ENCODE data around the gene CYP24A1. TPM values are rescaled to one million over a fixed set of nuclear protein-coding genes. Genes with fewer than 3 reads are reported as not detected.
A peak's percentile ranks its signal among the peaks of the same experiment; 100 is the strongest.

CYP24A1 gene
- total RNA-seq, 4 donors from 2014 or later = not detected

DNA sequence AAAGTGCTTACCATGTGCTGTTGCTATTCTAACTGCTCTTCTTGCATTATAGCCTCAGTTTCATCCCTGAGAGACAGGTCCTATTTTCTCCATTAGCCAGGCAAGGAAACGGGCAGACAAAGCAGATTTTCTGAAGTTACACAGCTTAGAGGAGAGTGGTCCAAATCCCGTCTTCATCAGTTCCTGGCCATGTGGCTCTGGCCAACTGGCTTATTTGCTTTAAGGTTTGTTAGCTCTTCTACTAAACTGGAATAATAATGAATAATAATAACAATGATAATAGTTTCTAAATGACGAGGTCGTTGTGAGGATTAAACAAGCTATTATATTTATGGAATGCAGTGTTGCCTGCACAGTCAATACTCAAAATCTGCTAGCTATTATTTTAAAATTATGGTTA lies 67.6 kb downstream of the CYP24A1 start:
- H3K9me3 ChIP-seq = no peaks in the 10 kb centered on the region
- H3K4me1 ChIP-seq = peaks cover 0 to 36% (median 5%) of the 10 kb centered on the region in 4 donors
- no peak overlapping the region for H3K27ac ChIP-seq
- H3K27me3 ChIP-seq = no peaks in the 10 kb centered on the region
- intact Hi-C loops (cut with DNase I; ENCODE audit: low total_unique reads) (no loop called here), in situ Hi-C loops (cut with MboI; ENCODE audit: low pct_ligation_motif_present in 1 of 4, low pct_unique_long_range_greater_than_20kb in 1 of 4, low sequenced_read_pairs in 3 of 4) (loop anchor here in 3 of 4 donors (10.0 to 25.0 kb wide), 2 partner anchors 99 to 531 kb away; partner anchors contain the start of gene PFDN4 (in 1 of the 3))
- no peak for DNase-seq
- H3K36me3 ChIP-seq = no peaks in the 10 kb centered on the region
- H3K4me3 ChIP-seq = no peak overlapping the region
- WGBS, 2 donors (ENCODE audit: low coverage in 1 of 2) = 58 to 63% methylated on average over 4 of the region's 4 CpGs
- TF ChIP-seq EP300 (IDR thresholded peaks at IDR 0.05; ENCODE audit: low read depth) (no peak), POLR2A (IDR thresholded peaks at IDR 0.05) (no peak), POLR2AphosphoS5 (IDR thresholded peaks at IDR 0.05) (no peak)
- TF ChIP-seq, protein P1, sequence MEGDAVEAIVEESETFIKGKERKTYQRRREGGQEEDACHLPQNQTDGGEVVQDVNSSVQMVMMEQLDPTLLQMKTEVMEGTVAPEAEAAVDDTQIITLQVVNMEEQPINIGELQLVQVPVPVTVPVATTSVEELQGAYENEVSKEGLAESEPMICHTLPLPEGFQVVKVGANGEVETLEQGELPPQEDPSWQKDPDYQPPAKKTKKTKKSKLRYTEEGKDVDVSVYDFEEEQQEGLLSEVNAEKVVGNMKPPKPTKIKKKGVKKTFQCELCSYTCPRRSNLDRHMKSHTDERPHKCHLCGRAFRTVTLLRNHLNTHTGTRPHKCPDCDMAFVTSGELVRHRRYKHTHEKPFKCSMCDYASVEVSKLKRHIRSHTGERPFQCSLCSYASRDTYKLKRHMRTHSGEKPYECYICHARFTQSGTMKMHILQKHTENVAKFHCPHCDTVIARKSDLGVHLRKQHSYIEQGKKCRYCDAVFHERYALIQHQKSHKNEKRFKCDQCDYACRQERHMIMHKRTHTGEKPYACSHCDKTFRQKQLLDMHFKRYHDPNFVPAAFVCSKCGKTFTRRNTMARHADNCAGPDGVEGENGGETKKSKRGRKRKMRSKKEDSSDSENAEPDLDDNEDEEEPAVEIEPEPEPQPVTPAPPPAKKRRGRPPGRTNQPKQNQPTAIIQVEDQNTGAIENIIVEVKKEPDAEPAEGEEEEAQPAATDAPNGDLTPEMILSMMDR (IDR thresholded peaks at IDR 0.05) = no peak

DNA sequence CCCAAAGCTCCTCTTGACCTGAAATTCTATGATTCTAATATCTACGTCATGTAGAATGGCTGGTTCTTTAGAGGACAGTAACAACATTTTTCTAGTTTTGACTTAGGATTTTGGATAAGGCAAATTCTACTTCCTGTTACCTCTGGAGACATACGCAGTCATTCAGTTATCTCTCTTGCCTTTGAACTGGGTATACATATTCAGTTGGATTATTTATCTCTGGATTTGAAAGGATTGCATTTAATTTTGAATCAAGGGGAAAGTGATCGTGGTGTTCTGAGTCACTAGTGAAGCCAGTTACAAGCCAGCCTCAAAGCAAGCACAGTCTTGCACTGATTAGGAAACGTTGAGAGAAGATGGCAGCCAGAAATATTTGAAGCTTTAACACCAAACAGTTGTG lies 68.1 kb downstream of the CYP24A1 start:
- in situ Hi-C loops (cut with MboI; ENCODE audit: low pct_ligation_motif_present in 1 of 4, low pct_unique_long_range_greater_than_20kb in 1 of 4, low sequenced_read_pairs in 3 of 4) (loop anchor here in 3 of 4 donors (10.0 to 25.0 kb wide), 2 partner anchors 99 to 532 kb away; partner anchors contain the start of gene PFDN4 (in 1 of the 3)), intact Hi-C loops (cut with DNase I; ENCODE audit: low total_unique reads) (loop anchor here (1.0 kb wide), 1 partner anchor 43 kb away; no protein-coding TSS in a partner anchor)
- DNase-seq = no peak
- 69 to 75% methylated on average over 4 of the region's 4 CpGs for WGBS, 2 donors (ENCODE audit: low coverage in 1 of 2)
- Histone ChIP-seq H3K36me3 (no peaks in the 10 kb centered on the region), H3K4me1 (peaks cover 0 to 30% (median 5%) of the 10 kb centered on the region in 4 donors), H3K27ac (no peak overlapping the region), H3K9me3 (no peaks in the 10 kb centered on the region), H3K27me3 (no peaks in the 10 kb centered on the region), H3K4me3 (no peak overlapping the region)
- TF ChIP-seq EP300 (IDR thresholded peaks at IDR 0.05; ENCODE audit: low read depth) = no peak
- TF ChIP-seq, protein P1 (IDR thresholded peaks at IDR 0.05) = no peak
- no peak for TF ChIP-seq POLR2AphosphoS5 (IDR thresholded peaks at IDR 0.05)
- no peak for TF ChIP-seq POLR2A (IDR thresholded peaks at IDR 0.05)

DNA sequence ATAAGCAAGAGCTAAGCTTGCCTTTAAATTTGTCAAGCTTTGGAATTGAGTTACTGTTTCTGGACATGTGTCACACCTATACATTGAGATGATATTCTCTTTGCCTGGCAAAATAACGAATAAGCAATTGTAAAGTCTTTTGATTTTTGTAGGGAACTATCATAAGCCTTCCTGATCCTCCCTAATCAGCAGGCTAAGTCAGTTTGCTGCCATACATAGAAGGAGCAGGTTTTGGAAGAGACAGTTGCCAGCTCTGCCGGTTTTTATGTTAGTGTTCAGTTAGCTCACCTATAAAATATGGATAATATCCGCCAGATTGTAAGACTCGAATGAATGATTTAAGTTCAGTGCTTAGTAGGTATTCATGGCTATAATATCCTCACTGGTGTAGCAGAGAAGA lies 69.0 kb downstream of the CYP24A1 start:
- intact Hi-C loops (cut with DNase I; ENCODE audit: low total_unique reads) = loop anchor here (1.0 kb wide), 1 partner anchor 44 kb away; no protein-coding TSS in a partner anchor
- Histone ChIP-seq H3K4me3 (no peak overlapping the region), H3K36me3 (no peaks in the 10 kb centered on the region), H3K4me1 (peaks cover 0 to 23% (median 3%) of the 10 kb centered on the region in 4 donors), H3K27me3 (no peaks in the 10 kb centered on the region), H3K9me3 (no peaks in the 10 kb centered on the region), H3K27ac (peak overlapping the region in 1 of 4 donors; percentile 36)
- in situ Hi-C loops (cut with MboI; ENCODE audit: low pct_ligation_motif_present in 1 of 4, low pct_unique_long_range_greater_than_20kb in 1 of 4, low sequenced_read_pairs in 3 of 4) = loop anchor here (5.0 to 25.0 kb wide), 3 partner anchors 93 to 533 kb away; partner anchors contain the start of gene PFDN4 (in 1 of the 4)
- DNase-seq = no peak
- TF ChIP-seq POLR2AphosphoS5 (IDR thresholded peaks at IDR 0.05) (no peak), EP300 (IDR thresholded peaks at IDR 0.05; ENCODE audit: low read depth) (no peak), POLR2A (IDR thresholded peaks at IDR 0.05) (no peak)
- TF ChIP-seq, protein P1 (IDR thresholded peaks at IDR 0.05) = no peak
- 72 to 73% methylated on average over 3 to 4 of the region's 4 CpGs for WGBS, 2 donors (ENCODE audit: low coverage in 1 of 2)

DNA sequence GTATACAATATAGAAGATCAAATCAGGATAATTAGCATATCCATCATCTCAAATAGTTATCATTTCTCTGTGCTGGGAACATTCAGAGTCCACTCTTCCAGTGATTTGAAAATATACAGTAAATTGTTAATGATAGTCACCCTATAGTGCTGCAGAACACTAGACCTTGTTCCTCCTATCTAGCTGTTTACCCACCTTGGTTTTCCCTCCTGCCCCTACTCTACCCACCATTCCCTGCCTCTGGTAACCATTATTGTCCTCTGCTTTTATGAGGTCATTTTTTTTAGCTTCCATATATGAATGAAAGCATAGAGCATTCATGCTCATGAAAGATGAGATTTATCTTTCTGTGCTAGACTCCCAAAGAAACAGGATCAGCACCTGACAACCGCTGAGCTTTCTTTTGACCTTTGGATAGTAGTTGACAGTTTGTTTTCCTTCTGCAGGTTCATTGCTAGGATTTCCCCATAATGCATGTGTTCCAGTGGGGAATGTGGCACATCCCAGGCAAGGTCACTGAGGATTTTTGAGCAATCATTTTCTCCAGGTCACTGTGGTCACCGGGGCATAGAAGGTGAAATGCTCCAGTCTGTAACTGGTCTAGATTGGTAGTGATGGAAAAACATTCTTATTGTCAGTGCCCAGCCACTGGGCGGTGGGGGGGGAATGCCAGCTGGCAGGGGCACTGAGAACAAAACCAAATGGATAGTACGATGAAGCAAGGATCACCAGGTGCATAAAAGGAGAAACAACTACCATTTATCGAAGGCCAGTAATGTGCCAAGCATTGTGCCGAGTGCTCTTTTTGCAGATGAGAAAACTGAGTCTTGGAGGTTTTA lies 69.8 kb downstream of the CYP24A1 start:
- WGBS, 2 donors (ENCODE audit: low coverage in 1 of 2) = 43 to 63% methylated on average over 6 of the region's 6 CpGs
- in situ Hi-C loops (cut with MboI; ENCODE audit: low pct_ligation_motif_present in 1 of 4, low pct_unique_long_range_greater_than_20kb in 1 of 4, low sequenced_read_pairs in 3 of 4) (loop anchor here (5.0 to 25.0 kb wide), 3 partner anchors 93 to 533 kb away; partner anchors contain the start of gene PFDN4 (in 1 of the 4)), intact Hi-C loops (cut with DNase I; ENCODE audit: low total_unique reads) (no loop called here)
- Histone ChIP-seq H3K36me3 (no peaks in the 10 kb centered on the region), H3K4me1 (peaks cover 0 to 23% (median 3%) of the 10 kb centered on the region in 4 donors), H3K27ac (peak overlapping the region in 2 of 4 donors; percentile 33 to 36), H3K9me3 (no peaks in the 10 kb centered on the region), H3K4me3 (no peak overlapping the region), H3K27me3 (no peaks in the 10 kb centered on the region)
- TF ChIP-seq POLR2AphosphoS5 (IDR thresholded peaks at IDR 0.05) = peak in 1 of 3 donors; percentile 14
- TF ChIP-seq POLR2A (IDR thresholded peaks at IDR 0.05) = no peak
- TF ChIP-seq, protein P1 (IDR thresholded peaks at IDR 0.05) = peak in 1 of 5 experiments; percentile 15
- TF ChIP-seq EP300 (IDR thresholded peaks at IDR 0.05; ENCODE audit: low read depth) = no peak
- peak; percentile 15 for DNase-seq
